GM04503 (cell line): ENCODE results near the gene LRMDA.
"Not testable (repeated sequence)": the region's sequence is repeated elsewhere in the genome, so short reads cannot be mapped to it uniquely, and the experiment has no call there.

Experiments
- DNase-seq: peaks from one replicate; pipeline ENCODE4 v3.0.0-alpha.2; 2012; ENCODE audit warnings: low read depth

The LRMDA gene

GRCh38 chr10:75746356-75746755, 314.9 kb downstream of the LRMDA start:
- no peak for DNase-seq

DNA sequence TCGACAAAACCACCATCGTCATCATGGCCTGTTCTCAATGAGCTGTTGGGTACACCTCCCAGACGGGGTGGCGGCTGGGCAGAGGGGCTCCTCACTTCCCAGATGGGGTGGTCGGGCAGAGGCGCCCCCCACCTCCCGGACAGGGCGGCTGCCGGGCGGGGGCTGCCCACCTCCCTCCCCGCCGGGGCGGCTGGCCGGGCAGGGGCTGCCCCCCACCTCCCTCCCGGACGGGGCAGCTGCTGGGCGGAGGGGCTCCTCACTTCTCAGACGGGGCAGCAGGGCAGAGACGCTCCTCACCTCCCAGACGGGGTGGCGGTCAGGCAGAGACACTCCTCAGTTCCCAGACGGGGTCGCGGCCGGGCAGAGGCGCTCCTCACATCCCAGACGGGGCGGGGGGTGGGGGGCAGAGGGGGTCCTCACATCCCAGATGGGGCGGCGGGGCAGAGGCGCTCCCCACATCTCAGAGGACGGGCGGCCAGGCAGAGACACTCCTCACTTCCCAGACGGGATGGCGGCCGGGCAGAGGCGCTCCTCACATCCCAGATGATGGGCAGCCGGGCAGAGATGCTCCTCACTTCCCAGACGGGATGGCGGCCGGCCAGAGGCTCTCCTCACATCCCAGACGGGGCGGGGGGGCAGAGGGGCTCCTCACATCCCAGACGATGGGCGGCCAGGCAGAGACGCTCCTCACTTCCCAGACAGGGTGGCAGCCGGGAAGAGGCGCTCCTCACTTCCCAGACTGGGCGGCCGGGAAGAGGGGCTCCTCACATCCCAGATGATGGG, 318.9 kb downstream of the LRMDA start:
- not testable (repeated sequence) for DNase-seq

DNA sequence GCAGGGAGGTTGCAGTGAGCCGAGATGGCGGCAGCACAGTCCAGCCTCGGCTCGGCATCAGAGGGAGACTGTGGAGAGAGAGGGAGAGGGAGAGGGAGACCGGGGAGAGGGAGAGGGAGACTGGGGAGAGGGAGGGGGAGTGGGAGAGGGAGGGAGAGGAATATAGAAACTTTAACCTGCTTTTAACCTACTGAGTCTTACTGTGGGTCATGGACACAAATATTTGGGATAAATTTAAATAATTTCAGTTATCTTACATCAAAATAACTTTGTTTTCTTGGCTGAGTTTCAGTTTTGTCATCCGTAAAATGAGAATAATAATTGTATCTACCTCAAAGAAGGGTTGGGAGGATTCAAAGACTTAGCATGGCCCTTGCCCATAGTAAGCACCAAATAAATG, 319.8 kb downstream of the LRMDA start:
- no peak for DNase-seq

DNA sequence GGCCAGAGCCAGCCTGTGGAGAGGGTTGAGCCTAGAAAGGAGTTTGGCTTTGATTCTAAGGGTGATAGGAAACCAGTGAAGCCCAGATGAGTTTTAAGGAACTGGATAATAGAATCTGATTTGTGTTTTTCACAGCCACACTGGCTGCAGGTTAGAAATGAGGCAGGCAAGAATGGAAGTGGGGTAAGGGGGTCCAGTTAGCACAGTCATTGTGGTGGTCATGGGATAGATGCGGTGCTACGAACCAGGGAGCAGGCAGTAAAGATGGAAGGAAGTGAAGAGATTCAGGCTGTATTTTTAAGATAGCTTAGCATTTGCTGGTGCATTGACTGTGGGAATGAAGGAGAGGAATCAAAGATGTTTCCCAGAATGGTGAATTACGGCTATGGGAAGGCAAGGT, 322.2 kb downstream of the LRMDA start:
- no peak for DNase-seq

- DNase-seq = no peak
Observed at GRCh38 chr10:75754096-75754831, 322.8 kb downstream of the LRMDA start.

DNA sequence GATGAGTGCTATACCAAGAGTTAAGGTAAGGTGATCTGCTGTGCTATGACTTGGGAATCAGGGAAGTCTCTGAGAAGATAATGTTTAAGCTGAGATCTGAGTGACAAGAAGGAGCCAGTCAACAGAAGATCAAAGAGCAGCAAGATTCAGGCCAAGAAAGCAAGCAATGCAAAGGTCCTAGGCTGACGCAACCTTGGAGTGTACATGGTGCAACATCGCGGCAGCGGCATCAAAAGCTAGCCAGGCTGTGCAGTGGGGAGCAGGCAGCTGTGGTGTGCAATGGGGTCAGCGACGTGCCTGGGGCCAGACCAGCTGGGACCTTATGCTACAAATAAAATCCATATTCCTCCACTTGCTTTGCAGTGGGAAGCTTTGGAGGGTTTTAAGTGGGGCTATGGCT, 324.1 kb downstream of the LRMDA start:
- DNase-seq = no peak

DNA sequence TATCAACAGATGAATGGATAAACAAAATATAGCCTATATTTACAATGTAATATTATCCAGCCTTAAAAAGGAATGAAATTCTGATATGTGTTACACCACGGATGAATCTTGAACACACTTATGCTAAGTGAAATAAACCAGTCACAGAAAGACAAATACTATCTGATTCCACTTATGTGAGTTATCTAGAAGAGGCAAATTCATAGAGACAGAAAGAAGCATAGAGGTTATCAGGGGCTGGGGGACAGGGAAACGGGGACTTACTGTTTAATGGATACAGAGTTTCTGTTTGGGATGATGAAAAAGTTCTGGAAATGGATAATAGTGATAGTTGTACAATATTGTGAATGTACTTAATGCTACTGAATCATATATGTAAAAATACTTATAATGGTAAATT, 329.9 kb downstream of the LRMDA start:
- DNase-seq = no peak

- no peak for DNase-seq
Observed at GRCh38 chr10:75762431-75762802, 331.0 kb downstream of the LRMDA start.

GRCh38 chr10:75763652-75764051, 332.2 kb downstream of the LRMDA start:
- DNase-seq = no peak

DNA sequence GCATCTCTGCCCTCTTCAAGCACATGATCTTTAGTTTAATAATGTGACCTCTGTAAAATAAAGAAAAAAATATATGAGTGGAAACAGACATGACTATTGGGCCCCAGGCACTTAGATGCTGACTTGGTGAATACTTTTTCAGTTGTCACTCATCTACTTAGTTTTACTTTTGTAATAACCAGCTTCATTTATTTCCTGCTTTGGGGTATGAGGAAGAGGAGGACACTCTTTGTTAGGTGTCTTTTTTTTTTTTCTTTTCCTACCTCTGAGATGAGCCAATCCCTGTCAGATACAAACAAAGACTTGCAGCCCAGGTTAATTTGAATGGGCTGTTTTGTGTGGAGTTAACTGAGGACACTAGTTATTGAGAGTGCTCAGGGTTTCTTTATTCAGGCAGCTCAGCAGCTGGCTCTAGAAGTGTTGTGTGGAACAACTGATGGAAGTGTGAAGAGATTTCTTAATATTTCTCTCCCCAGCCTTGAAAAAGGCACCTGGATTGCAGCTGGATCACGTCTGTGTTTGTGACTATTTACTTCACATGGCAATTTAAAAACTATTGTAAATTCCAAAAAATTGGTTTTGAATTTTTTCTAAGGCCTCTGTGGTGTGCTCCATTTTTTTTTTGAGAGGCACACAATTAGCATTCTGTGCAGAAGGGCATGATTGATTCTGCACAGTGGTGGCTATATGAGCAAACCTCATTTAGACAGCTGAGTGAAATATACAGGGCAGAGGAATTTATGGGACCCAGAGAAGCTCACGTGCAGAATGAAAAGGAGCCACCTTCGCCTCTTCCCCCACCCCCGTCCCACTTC, 333.8 kb downstream of the LRMDA start:
- no peak for DNase-seq

DNA sequence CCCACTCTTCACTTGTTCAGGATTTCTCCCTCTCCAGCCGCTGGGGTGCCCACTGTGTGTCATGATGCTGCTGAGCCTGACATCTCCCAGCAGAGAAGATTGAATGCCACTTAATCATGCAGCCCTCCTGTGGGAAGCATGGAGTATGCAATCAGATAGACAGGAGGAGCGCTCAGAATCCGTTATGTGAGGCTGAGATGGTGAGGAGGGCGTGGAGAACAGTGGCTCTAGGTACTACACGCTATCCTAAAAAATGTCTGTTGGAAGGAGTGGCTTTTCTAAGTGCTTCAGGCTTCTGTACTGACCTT, 334.3 kb downstream of the LRMDA start:
- DNase-seq = no peak

DNA sequence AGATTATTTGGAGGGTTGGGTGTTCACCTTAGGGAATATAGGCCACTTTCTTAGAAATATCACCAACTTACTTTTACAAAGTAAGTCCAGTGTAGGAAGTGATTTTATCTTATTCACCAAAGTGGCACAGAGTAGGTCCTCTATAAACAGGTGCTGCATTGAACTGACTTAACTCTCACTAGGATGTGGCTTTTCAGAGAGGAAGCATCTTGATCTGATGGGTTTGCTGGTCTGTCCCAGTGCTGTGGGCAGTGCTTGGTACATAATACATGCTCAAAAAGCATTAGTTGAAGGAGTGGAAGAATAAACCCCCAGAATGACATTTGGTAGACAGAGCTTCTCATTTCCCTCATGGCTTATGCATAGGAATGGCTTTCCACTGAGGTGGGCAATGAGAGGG, 334.7 kb downstream of the LRMDA start:
- no peak for DNase-seq

DNA sequence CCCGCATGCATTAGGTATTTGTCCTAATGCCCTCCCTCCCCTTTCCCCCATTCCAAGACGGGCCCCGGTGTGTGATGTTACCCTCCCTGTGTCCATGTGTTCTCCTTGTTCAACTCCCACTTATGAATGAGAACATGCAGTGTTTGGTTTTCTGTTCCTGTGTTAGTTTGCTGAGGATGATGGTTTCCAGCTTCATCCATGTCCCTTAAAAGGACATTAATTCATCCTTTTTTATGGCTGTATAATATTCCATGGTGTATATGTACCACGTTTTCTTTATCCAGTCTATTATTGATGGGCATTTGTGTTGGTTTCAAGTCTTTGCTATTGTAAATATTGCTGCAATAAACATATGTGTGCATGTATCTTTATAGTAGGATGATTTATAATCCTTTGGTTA, 335.3 kb downstream of the LRMDA start:
- not testable (repeated sequence) for DNase-seq

DNA sequence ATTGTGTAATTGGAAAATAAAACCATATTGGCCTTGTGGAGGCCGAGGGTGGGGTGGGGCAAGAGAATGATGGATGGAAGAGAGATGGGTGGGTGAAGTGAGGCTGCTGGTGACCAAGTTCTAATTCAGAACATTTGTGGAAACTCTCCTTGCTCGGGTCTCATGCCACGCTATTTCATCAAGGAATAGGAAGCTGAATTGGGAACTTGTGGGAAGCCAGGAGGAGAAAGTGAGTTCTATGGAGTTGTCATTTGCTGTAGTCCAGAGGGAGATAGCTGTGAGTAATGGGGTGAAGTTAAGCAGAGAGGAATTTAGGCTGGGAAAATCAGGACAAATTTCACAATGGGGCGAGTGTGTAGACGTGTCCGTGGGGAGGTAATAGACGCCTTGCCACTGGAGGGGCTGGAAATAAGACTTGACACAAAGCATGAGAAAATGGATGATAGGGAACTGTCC, 339.2 kb downstream of the LRMDA start:
- no peak for DNase-seq

DNA sequence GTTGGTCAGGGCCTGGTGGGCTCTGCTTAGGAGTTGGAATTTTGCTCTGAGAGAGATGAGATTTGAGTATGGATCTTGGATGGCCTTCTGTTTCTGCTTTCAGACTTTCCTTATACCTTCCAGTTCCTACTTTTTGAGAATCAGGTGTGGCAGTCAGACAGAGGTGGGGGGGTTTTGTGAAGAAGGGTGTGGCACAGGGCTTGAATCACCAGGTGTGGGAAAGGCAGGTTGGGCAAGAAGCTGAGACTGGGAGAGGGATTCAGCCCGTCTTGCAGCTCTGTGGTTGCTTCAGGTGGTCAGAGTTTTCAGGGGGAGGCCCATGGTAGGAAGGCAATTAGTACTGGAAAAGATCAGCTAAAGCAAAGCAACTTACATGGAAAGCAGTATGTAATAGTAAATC, 340.2 kb downstream of the LRMDA start:
- DNase-seq = no peak

- DNase-seq = peak; percentile 3
Observed at GRCh38 chr10:75772153-75772887, 340.9 kb downstream of the LRMDA start.

- DNase-seq = no peak
Observed at GRCh38 chr10:75773231-75773780, 341.9 kb downstream of the LRMDA start.

- no peak for DNase-seq
Observed at GRCh38 chr10:75773813-75774782, 342.7 kb downstream of the LRMDA start.

GRCh38 chr10:75774783-75775490, 343.5 kb downstream of the LRMDA start:
- DNase-seq = no peak
